Muscle layer of colon (tissue), 2 donors: ENCODE data around the gene AKAP8L.
"Not testable (repeated sequence)": the region's sequence is repeated elsewhere in the genome, so short reads cannot be mapped to it uniquely, and the experiment has no call there.

Experiments
- H3K27ac ChIP-seq: one replicate; pipeline ENCODE4 v1.7.0; 2013; ENCODE audit warnings: low read depth, mild to moderate bottlenecking, low read length, moderate library complexity
- H3K27me3 ChIP-seq, 2 donors: one replicate each; pipeline ENCODE4 v1.7.0; 2013; ENCODE audit warnings: low read length in 2 of 2, mild to moderate bottlenecking in 2 of 2; ENCODE audit not compliant: insufficient read depth in 2 of 2, control insufficient read depth in 1 of 2
- H3K36me3 ChIP-seq: one replicate; pipeline ENCODE4 v1.7.0; 2013; ENCODE audit warnings: mild to moderate bottlenecking, low read length; ENCODE audit not compliant: insufficient read depth
- H3K4me1 ChIP-seq: one replicate; pipeline ENCODE4 v1.7.0; 2013; ENCODE audit warnings: mild to moderate bottlenecking, low read length; ENCODE audit not compliant: insufficient read depth
- H3K4me3 ChIP-seq, 2 donors: one replicate each; pipeline ENCODE4 v1.7.0; 2013; ENCODE audit warnings: low read length in 2 of 2, low read depth in 1 of 2, mild to moderate bottlenecking in 1 of 2, moderate library complexity in 1 of 2
- H3K9ac ChIP-seq: one replicate; pipeline ENCODE4 v1.7.0; 2013; ENCODE audit warnings: low read length
- H3K9me3 ChIP-seq: one replicate; pipeline ENCODE4 v1.7.0; 2013; ENCODE audit warnings: mild to moderate bottlenecking, low read length
- donor health status: abdominal sarcoma.
- donor health status: Adenocarcinoma of cecum.

AKAP8L gene

DNA sequence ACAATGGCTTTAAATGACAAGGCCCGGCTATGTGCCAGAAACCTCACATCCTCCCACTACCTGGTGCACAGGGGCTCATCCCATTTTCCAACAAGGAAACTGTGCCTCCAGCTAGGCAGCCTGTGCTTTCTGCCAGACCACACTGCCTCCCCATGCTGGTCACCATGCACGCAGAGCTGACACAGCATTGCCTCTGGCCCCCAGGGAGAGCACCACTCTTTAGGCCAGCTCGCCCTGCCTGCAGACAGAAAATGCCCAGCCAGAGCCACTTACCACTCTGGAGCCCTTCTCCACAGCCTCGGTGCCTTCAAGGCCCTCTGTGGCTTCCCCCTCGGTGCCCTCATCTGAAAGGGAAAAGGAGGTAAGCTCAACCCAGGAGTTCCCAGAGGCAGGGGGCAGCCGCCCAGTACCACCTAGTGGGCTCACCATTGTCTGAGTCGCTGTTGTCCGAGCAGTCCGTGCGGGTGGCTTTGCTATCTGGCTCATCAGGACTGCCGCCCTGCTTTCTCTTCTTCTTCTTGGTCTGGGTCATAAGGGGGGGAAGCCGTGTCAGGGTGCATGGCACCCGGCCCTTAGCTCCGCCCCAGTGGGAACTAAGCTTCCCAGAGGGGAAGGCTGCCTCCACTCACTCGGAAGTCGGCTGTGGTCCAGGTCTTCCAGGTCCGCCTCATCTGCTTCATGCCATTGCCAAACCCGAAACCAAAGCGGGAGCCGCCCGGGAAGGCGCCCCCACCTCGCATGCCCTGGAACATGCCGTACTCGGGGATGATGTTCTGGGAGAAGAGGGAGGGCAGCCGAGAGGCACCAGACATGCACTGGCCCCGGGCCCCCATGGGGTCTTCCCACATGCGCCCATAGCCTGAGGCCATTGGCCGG, 18.0 kb downstream of the AKAP8L start:
- H3K9ac ChIP-seq, result no peak overlapping the region

GRCh38 chr19:15399635-15400034, 19.2 kb downstream of the AKAP8L start:
- Histone ChIP-seq H3K36me3 (peaks cover 62% of the 10 kb centered on the region), H3K4me1 (peaks cover 41% of the 10 kb centered on the region), H3K9me3 (no peaks in the 10 kb centered on the region), H3K27ac (no peak overlapping the region), H3K27me3 (no peaks in the 10 kb centered on the region), H3K9ac (no peak overlapping the region), H3K4me3 (no peak overlapping the region)

More for the DNA sequence above, 18.0 kb downstream of the AKAP8L start:
- Histone ChIP-seq H3K4me3 (no peak overlapping the region), H3K27me3 (no peaks in the 10 kb centered on the region), H3K4me1 (peaks cover 47% of the 10 kb centered on the region), H3K9me3 (no peaks in the 10 kb centered on the region), H3K27ac (no peak overlapping the region), H3K36me3 (peaks cover 62% of the 10 kb centered on the region)

GRCh38 chr19:15399234-15399515, 19.6 kb downstream of the AKAP8L start:
- no peak overlapping the region for H3K4me3 ChIP-seq
- H3K4me1 ChIP-seq, result peaks cover 37% of the 10 kb centered on the region
- H3K36me3 ChIP-seq, result peaks cover 62% of the 10 kb centered on the region
- no peak overlapping the region for H3K27ac ChIP-seq
- H3K27me3 ChIP-seq, result no peaks in the 10 kb centered on the region
- no peaks in the 10 kb centered on the region for H3K9me3 ChIP-seq
- H3K9ac ChIP-seq, result no peak overlapping the region

DNA sequence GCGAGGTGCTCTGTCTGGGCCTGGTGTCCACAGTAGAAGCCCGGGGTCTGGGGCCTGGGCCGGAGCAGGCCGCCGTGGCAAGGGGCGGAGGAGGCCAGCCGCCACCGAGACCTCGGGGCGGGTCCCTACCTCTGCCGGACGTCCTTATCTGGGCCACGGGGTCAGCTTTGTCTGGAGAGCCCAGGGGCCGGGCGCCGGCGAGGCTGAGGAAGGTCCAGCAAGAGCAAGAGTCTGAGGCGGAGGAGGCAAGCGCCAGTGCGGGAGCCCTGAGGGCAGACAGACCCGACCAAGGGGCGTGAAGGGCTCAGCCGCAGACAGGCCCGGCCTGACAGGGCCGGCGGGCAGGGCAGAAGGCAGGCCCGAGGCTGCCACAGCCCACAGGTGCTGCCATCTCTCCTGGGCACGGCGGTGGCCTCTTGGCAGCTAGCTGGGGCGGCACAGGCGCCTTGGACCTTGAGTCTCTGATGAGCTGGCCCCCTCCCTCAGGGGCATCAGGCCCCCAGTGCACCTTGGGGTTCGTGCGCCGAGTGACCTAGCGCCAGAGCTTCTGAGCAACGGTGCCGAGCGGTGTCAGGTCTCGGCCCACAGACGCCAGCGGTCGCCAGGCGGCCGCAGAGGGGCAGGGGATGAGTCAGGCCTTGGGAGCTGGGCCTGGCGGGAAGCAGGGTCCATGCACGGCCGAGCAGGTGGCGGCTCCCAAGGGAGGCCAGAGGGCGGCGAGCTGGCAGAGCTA, 20.1 kb downstream of the AKAP8L start:
- Histone ChIP-seq H3K27me3 (no peaks in the 10 kb centered on the region), H3K27ac (no peak overlapping the region), H3K9ac (no peak overlapping the region), H3K4me1 (peaks cover 32% of the 10 kb centered on the region), H3K9me3 (no peaks in the 10 kb centered on the region), H3K36me3 (peaks cover 62% of the 10 kb centered on the region), H3K4me3 (no peak overlapping the region)

GRCh38 chr19:15397782-15398181, 21.0 kb downstream of the AKAP8L start:
- Histone ChIP-seq H3K9me3 (no peaks in the 10 kb centered on the region), H3K4me1 (peaks cover 23% of the 10 kb centered on the region), H3K27ac (no peak overlapping the region), H3K4me3 (no peak overlapping the region), H3K27me3 (no peaks in the 10 kb centered on the region), H3K9ac (no peak overlapping the region), H3K36me3 (peaks cover 53% of the 10 kb centered on the region)

DNA sequence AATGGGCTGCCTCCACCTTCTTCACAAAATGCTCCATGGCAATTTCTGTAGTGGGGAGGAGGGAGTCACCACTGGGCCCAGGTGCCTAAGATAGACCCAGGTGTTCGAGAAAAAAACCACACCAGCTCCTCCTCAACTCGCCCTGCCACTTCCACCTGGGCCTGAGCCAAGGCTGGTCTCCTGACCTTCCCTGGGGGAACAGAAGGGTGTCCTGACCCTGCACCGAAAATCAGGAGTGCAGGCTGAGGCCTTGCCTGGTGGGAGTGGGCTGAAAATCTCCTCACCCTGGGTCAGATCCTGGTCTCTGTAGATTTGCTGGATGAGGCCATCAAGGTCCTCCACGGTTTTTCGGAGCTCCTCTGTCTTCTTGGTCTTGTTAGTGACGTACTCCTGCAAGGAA, 21.6 kb downstream of the AKAP8L start:
- Histone ChIP-seq H3K27ac (no peak overlapping the region), H3K27me3 (no peaks in the 10 kb centered on the region), H3K9me3 (no peaks in the 10 kb centered on the region), H3K4me3 (no peak overlapping the region), H3K36me3 (peaks cover 52% of the 10 kb centered on the region), H3K4me1 (peaks cover 17% of the 10 kb centered on the region), H3K9ac (no peak overlapping the region)

DNA sequence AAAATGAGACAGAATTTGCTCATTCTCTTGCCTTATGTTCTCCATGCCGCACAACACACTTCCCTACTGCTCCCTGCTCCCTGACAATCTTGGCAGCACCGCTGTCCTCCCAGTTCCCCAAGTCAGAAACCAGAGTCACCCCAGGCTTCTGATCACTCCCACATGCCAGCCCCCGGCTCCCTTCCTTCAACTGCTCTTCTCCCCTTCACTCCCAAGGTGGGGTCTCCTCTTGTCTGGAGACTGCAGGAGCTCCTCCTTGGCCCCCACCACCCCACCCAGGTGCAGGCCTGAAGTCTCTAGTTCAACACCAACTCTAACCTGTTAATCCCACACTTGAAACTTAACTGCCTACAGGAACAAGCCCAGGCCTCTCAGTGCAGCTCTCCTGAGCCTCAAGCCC, 22.4 kb downstream of the AKAP8L start:
- no peak overlapping the region for H3K27ac ChIP-seq
- no peaks in the 10 kb centered on the region for H3K27me3 ChIP-seq
- H3K9me3 ChIP-seq, result no peaks in the 10 kb centered on the region
- H3K9ac ChIP-seq, result no peak overlapping the region
- H3K4me3 ChIP-seq, result no peak overlapping the region
- peaks cover 55% of the 10 kb centered on the region for H3K36me3 ChIP-seq
- peaks cover 9% of the 10 kb centered on the region for H3K4me1 ChIP-seq

DNA sequence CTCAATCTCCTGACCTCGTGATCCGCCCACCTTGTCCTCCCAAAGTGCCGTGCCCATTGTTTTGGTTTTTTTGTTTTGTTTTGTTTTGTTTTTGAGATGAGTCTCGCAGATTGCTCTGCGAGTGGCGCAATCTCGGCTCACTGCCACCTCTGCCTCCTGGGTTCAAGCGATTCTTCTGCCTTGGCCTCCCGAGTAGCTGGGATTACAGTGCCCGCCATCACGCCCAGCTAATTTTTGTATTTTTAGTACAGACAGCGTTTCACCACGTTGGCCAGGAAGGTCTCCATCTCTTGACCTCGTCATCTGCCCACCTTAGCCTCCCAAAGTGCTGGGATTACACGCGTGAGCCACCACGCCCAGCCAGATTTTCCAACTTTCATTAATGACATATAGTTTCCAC, 23.5 kb downstream of the AKAP8L start:
- peaks cover 43% of the 10 kb centered on the region for H3K36me3 ChIP-seq
- not testable (repeated sequence) for H3K9ac ChIP-seq, H3K27ac ChIP-seq

GRCh38 chr19:15394426-15394825, 24.4 kb downstream of the AKAP8L start:
- Histone ChIP-seq H3K9ac (no peak overlapping the region), H3K4me3 (no peak overlapping the region), H3K36me3 (peaks cover 36% of the 10 kb centered on the region)

More for the DNA sequence above, 23.5 kb downstream of the AKAP8L start:
- H3K4me3 ChIP-seq, H3K9me3 ChIP-seq, H3K4me1 ChIP-seq, H3K27me3 ChIP-seq: not testable (repeated sequence)

GRCh38 chr19:15393963-15394362, 24.8 kb downstream of the AKAP8L start:
- Histone ChIP-seq H3K27me3 (no peaks in the 10 kb centered on the region), H3K9me3 (no peaks in the 10 kb centered on the region), H3K27ac (no peak overlapping the region), H3K9ac (no peak overlapping the region), H3K36me3 (peaks cover 32% of the 10 kb centered on the region), H3K4me1 (no peaks in the 10 kb centered on the region), H3K4me3 (no peak overlapping the region)

More at GRCh38 chr19:15394426-15394825, 24.4 kb downstream of the AKAP8L start:
- Histone ChIP-seq H3K9me3 (no peaks in the 10 kb centered on the region), H3K27me3 (no peaks in the 10 kb centered on the region), H3K4me1 (no peaks in the 10 kb centered on the region), H3K27ac (no peak overlapping the region)

DNA sequence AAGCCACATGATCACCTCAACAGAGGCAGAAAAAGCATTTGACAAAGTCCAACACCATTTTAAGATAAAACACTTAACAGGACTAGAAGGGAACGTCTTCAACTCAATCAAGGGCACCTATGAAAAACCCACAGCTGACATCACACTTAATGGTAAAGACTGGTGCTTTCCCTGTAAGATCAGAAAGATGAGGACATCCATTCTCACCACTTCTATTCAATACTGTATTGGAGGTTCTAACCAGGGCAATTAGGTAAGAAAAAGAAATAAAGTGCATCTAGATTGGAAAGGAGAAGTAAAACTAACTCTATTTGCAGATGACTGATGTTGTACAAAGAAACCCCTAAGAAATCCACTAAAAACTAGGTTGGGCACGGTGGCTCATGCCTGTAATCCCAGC, 28.0 kb downstream of the AKAP8L start:
- no peak overlapping the region for H3K9ac ChIP-seq
- peaks cover 18% of the 10 kb centered on the region for H3K36me3 ChIP-seq
- no peaks in the 10 kb centered on the region for H3K4me1 ChIP-seq
- H3K27ac ChIP-seq, result no peak overlapping the region
- no peaks in the 10 kb centered on the region for H3K9me3 ChIP-seq
- H3K27me3 ChIP-seq, result no peaks in the 10 kb centered on the region
- H3K4me3 ChIP-seq, result no peak overlapping the region
